T-helper 17 cell (primary cell): ENCODE results near the gene CLRN3. TPM values are rescaled to one million over a fixed set of nuclear protein-coding genes. Genes with fewer than 3 reads are reported as not detected.

Experiments
- ATAC-seq: fragments of 150-1000 bp; cut with Tn5 transposase; 2 replicates; pipeline ENCODE4 v1.10.0; 2021; ENCODE audit warnings: mild to moderate bottlenecking, moderate library complexity
- DNase-seq, 3 donors: peaks; one replicate each; pipeline versions ENCODE4 v3.0.0 to v3.0.0-alpha.2; 2020 to 2021
- H3K9me3 ChIP-seq: one replicate; pipeline ENCODE4 v1.7.0; 2013; ENCODE audit warnings: low read length, mild to moderate bottlenecking; ENCODE audit not compliant: control insufficient read depth, poor library complexity, severe bottlenecking
- H3K27ac Mint-ChIP-seq: one replicate; pipeline ENCODE4 v1.8.0; 2022; ENCODE audit warnings: mild to moderate bottlenecking, moderate library complexity, mixed read lengths
- H3K27me3 Mint-ChIP-seq: one replicate; pipeline ENCODE4 v1.8.0; 2022; ENCODE audit warnings: mixed read lengths
- H3K36me3 Mint-ChIP-seq: one replicate; pipeline ENCODE4 v1.8.0; 2022; ENCODE audit warnings: low read depth, mixed read lengths
- H3K4me1 Mint-ChIP-seq: one replicate; pipeline ENCODE4 v1.8.0; 2022; ENCODE audit warnings: mild to moderate bottlenecking, mixed read lengths
- H3K4me3 Mint-ChIP-seq: one replicate; pipeline ENCODE4 v1.8.0; 2022; ENCODE audit warnings: mild to moderate bottlenecking, moderate library complexity, mixed read lengths
- total RNA-seq, 4 donors: library from RNA in 2 of 4; stranded (reverse) in 2 of 4; gene quantifications; one replicate each; pipeline ENCODE4 v1.2.3 and lab custom pipeline; 2022 to 2026

The CLRN3 gene
- total RNA-seq, 2 donors from 2014 or later: not detected

- no peak for ATAC-seq
- no peak overlapping the region for H3K27ac Mint-ChIP-seq
- H3K9me3 ChIP-seq: no peaks in the 10 kb centered on the region
- no peak for DNase-seq
- peaks cover 8% of the 10 kb centered on the region for H3K36me3 Mint-ChIP-seq
- no peaks in the 10 kb centered on the region for H3K4me1 Mint-ChIP-seq
- H3K27me3 Mint-ChIP-seq: peaks cover 40% of the 10 kb centered on the region
- peak overlapping the region; percentile 19 for H3K4me3 Mint-ChIP-seq
Measured at GRCh38 chr10:127903789-127904188, 11.0 kb upstream of the CLRN3 start.

- H3K36me3 Mint-ChIP-seq: peaks cover 2% of the 10 kb centered on the region
- peaks cover 28% of the 10 kb centered on the region for H3K27me3 Mint-ChIP-seq
- no peak overlapping the region for H3K27ac Mint-ChIP-seq
- H3K9me3 ChIP-seq: no peaks in the 10 kb centered on the region
- ATAC-seq (peak; percentile 37), DNase-seq (no peak)
- H3K4me3 Mint-ChIP-seq: no peak overlapping the region
- H3K4me1 Mint-ChIP-seq: no peaks in the 10 kb centered on the region
Measured at GRCh38 chr10:127899766-127900387, 7.1 kb upstream of the CLRN3 start.

- no peaks in the 10 kb centered on the region for H3K9me3 ChIP-seq
- Mint-ChIP-seq H3K36me3 (no peaks in the 10 kb centered on the region), H3K27ac (no peak overlapping the region), H3K27me3 (peaks cover 9% of the 10 kb centered on the region), H3K4me1 (no peaks in the 10 kb centered on the region), H3K4me3 (no peak overlapping the region)
- DNase-seq (no peak), ATAC-seq (no peak)
Measured at GRCh38 chr10:127897177-127897576, 4.4 kb upstream of the CLRN3 start.

DNA sequence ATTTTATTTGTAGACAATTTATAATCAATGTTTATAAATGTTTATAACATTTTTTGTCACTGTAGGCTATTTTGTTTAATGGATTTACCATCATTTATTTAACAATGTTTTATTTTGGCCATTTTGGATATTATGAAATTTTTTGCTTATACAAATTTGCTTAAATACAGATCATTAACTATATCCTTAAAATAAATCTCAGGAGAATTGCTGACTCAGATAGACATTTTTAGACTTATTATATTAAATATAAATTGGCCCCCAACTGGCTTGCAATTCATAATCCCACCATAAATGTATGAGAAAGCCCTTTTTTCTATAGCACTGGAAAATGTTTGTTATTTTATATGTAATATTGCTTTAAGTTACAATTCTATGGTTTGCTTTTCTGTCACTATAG is 3.8 kb upstream of the CLRN3 start:
- Mint-ChIP-seq H3K36me3 (no peaks in the 10 kb centered on the region), H3K27ac (no peak overlapping the region), H3K4me1 (no peaks in the 10 kb centered on the region), H3K4me3 (no peak overlapping the region), H3K27me3 (peaks cover 9% of the 10 kb centered on the region)
- ATAC-seq (no peak), DNase-seq (no peak)
- no peaks in the 10 kb centered on the region for H3K9me3 ChIP-seq

DNA sequence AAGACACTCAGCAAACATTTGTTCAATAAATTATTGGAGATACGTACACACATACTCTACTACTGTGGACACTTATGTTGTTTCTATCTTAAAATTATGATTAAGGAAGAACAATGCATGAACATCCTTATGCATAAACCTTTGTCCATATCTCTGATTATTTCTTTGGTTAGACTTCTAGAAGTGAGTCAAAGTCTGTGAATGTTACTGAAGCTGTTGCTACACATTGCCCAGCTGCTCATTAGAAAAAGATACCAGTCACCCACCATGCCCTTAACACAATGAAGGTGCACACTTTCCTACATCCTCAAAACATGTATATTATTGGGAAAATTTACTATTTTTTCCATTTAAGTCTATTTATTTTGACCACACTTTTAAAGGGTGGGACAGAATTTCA is 1.4 kb upstream of the CLRN3 start:
- no peak overlapping the region for H3K27ac Mint-ChIP-seq
- H3K27me3 Mint-ChIP-seq: peaks cover under 1% of the 10 kb centered on the region
- H3K9me3 ChIP-seq: no peaks in the 10 kb centered on the region
- no peak for DNase-seq
- H3K4me3 Mint-ChIP-seq: no peak overlapping the region
- ATAC-seq: no peak
- no peaks in the 10 kb centered on the region for H3K4me1 Mint-ChIP-seq
- H3K36me3 Mint-ChIP-seq: no peaks in the 10 kb centered on the region

DNA sequence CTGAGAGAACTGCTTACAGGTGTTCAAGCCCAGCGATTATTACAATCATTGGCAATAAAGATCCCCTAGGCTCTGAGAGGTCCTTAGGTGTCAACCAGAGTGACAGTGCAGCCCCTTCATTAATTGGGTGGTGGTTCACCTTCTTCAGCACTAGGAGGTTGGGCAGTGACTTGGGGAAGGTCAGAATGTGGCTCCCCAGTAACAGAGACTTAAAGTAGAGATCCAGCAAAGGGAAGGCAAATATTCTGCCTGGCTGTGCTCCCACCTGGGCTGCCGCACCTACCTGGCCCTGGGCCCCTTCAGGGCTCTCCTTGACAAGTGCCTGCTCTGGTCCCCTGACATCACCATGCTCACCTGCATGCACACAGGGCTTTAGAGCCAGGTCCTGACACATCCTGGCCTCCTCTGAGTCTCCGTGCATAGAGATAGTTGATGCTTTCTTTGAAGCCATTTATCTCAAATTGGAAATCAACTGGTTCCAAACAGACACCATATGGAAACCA is 1.9 kb downstream of the CLRN3 start:
- DNase-seq (no peak), ATAC-seq (no peak)
- no peak overlapping the region for H3K27ac Mint-ChIP-seq
- H3K27me3 Mint-ChIP-seq: peaks cover 26% of the 10 kb centered on the region
- H3K36me3 Mint-ChIP-seq: no peaks in the 10 kb centered on the region
- no peak overlapping the region for H3K4me3 Mint-ChIP-seq
- H3K9me3 ChIP-seq: no peaks in the 10 kb centered on the region
- no peaks in the 10 kb centered on the region for H3K4me1 Mint-ChIP-seq

- Mint-ChIP-seq H3K4me1 (no peaks in the 10 kb centered on the region), H3K27ac (no peak overlapping the region), H3K4me3 (no peak overlapping the region), H3K36me3 (no peaks in the 10 kb centered on the region), H3K27me3 (peaks cover 26% of the 10 kb centered on the region)
- no peak for ATAC-seq
- DNase-seq: no peak
- H3K9me3 ChIP-seq: no peaks in the 10 kb centered on the region
Measured at GRCh38 chr10:127890216-127890615, 2.5 kb downstream of the CLRN3 start.

DNA sequence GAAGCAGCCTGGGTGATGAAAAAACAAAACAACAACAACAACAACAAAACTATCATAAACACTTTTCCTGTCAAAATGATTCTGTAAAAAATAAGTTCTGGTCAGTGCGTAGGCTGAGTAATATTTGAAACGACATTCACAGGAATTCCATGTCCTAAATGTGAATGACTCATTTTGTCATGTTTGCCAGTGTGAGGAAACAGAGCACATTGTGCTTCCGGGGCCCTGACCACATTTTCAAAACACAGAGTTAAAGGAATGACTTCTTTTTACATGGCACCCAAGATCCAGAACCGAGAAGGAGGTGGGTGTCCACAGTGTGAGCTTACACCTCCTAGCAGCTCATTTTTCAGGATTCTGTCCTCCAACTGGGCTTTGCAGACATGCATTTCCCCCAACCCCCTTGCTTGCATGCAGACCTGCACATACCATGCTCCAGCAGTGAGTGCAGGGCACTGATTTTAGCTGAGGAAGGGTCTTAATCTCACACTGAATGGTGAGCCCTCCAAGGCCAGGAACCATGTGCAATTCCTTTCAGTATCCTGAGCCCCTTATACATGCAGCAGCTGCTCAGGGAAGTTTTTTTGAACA is 3.0 kb downstream of the CLRN3 start:
- ATAC-seq (no peak), DNase-seq (no peak)
- Mint-ChIP-seq H3K4me1 (no peaks in the 10 kb centered on the region), H3K27me3 (peaks cover 26% of the 10 kb centered on the region), H3K36me3 (no peaks in the 10 kb centered on the region), H3K27ac (no peak overlapping the region), H3K4me3 (no peak overlapping the region)
- no peaks in the 10 kb centered on the region for H3K9me3 ChIP-seq

- ATAC-seq: no peak
- Mint-ChIP-seq H3K4me3 (no peak overlapping the region), H3K4me1 (no peaks in the 10 kb centered on the region), H3K36me3 (no peaks in the 10 kb centered on the region), H3K27me3 (peaks cover 26% of the 10 kb centered on the region), H3K27ac (peak overlapping the region; percentile 11)
- H3K9me3 ChIP-seq: no peaks in the 10 kb centered on the region
- no peak for DNase-seq
Measured at GRCh38 chr10:127888521-127889312, 4.0 kb downstream of the CLRN3 start.

GRCh38 chr10:127887541-127888415 is 5.0 kb downstream of the CLRN3 start:
- no peak overlapping the region for H3K4me3 Mint-ChIP-seq
- ATAC-seq (no peak), DNase-seq (no peak)
- no peaks in the 10 kb centered on the region for H3K36me3 Mint-ChIP-seq
- H3K27ac Mint-ChIP-seq: peak overlapping the region; percentile 11
- peaks cover 26% of the 10 kb centered on the region for H3K27me3 Mint-ChIP-seq
- H3K4me1 Mint-ChIP-seq: peaks cover 3% of the 10 kb centered on the region
- no peaks in the 10 kb centered on the region for H3K9me3 ChIP-seq

- Mint-ChIP-seq H3K4me1 (peaks cover 3% of the 10 kb centered on the region), H3K27ac (no peak overlapping the region), H3K27me3 (peaks cover 26% of the 10 kb centered on the region), H3K36me3 (no peaks in the 10 kb centered on the region), H3K4me3 (no peak overlapping the region)
- no peaks in the 10 kb centered on the region for H3K9me3 ChIP-seq
- ATAC-seq: no peak
- no peak for DNase-seq
Measured at GRCh38 chr10:127886371-127887051, 6.2 kb downstream of the CLRN3 start.

DNA sequence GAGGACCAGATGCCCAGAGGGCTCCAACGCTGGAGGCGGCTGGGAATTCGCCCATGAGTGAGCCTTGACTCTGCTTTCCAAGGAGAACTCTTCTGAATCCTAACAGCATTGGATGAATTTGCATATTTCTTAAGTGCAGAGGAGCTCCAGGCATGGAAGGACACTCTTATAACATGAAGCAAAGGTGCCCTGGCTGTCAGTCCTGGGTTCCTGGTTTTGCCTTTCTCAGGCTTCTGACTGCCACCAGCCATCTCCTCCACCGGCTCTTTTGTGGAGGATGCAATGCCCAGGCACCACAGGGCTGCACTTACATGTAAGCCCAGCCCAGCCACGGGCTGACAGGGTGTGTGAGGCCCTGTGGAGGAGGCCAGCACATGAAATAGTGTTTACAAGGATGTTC is 8.2 kb downstream of the CLRN3 start:
- Mint-ChIP-seq H3K27me3 (peaks cover 26% of the 10 kb centered on the region), H3K36me3 (no peaks in the 10 kb centered on the region), H3K27ac (no peak overlapping the region), H3K4me1 (peaks cover 10% of the 10 kb centered on the region), H3K4me3 (no peak overlapping the region)
- H3K9me3 ChIP-seq: no peaks in the 10 kb centered on the region
- ATAC-seq (no peak), DNase-seq (no peak)
